GM12878 (cell line): Measurements from ENCODE around the gene SPAG16. TPM values are rescaled to one million over a fixed set of nuclear protein-coding genes. Genes with fewer than 3 reads are reported as not detected.

Experiments
- ATAC-seq: fragments of 200-7000 bp; cut with Tn5 transposase; 3 replicates; pipeline ENCODE4 v1.9.1; 2020; ENCODE audit warnings: mild to moderate bottlenecking, moderate library complexity
- BruUV-seq: library from RNA; stranded (reverse); fragments of 400-500 nt; replicated peaks from 2 replicates; lab custom pipeline; 2021; lab: Mats Ljungman, UMichigan
- CTCF ChIA-PET: fragments of 300-600 bp; sonication (Branson Sonifier 250); formaldehyde crosslinking; extraction: SDS; loops from one replicate; lab custom pipeline; 2021; ENCODE audit warnings: inconsistent platforms; lab: Yijun Ruan, JAX
- POLR2A ChIA-PET: fragments of 350-600 bp; formaldehyde crosslinking; extraction: SDS; loops from one replicate; lab custom pipeline; 2021; ENCODE audit warnings: inconsistent platforms; lab: Charles Lee
- RAD21 ChIA-PET: fragments of 300-600 bp; sonication (Branson Sonifier 250); formaldehyde crosslinking; loops from one replicate; lab custom pipeline; 2023; ENCODE audit warnings: antibody characterized with exemption; ENCODE audit not compliant: unreplicated experiment; lab: Charles Lee
- SMC1A ChIA-PET: fragments of 300-600 bp; sonication (Branson Sonifier 250); formaldehyde crosslinking; loops from one replicate; lab custom pipeline; 2023; ENCODE audit not compliant: unreplicated experiment, uncharacterized antibody; lab: Charles Lee
- DNase-seq: peaks from one replicate; pipeline ENCODE4 v3.0.0-alpha.2; 2011; ENCODE audit warnings: low read depth, low spot score
- FAIRE-seq: peaks from 3 replicates; lab custom pipeline; 2011; peaks lifted over from hg19 to GRCh38; lab: Jason Lieb, UNC
- H2AFZ ChIP-seq: 2 replicates; pipeline ENCODE4 v1.6.0; 2011; ENCODE audit warnings: low read depth, low read length, control low read depth; ENCODE audit not compliant: control insufficient read depth
- H3K27ac ChIP-seq: 2 replicates; pipeline ENCODE4 v1.5.1; 2011; ENCODE audit warnings: control low read depth; ENCODE audit not compliant: control insufficient read depth, insufficient read depth
- H3K27me3 ChIP-seq, 2 experiments: replicated peaks in 1 of 2; 2 replicates each; pipeline versions ENCODE4 v1.6.0 to v1.6.1; 2011; ENCODE audit warnings: low read length in 1 of 2; ENCODE audit not compliant: control insufficient read depth in 2 of 2, insufficient read depth in 2 of 2
- H3K36me3 ChIP-seq, 2 experiments: 2 replicates each; pipeline ENCODE4 v1.5.1; 2011; ENCODE audit warnings: low read length in 1 of 2; ENCODE audit not compliant: control insufficient read depth in 2 of 2, insufficient read depth in 2 of 2
- H3K4me1 ChIP-seq: 2 replicates; pipeline ENCODE4 v1.6.1; 2011; ENCODE audit warnings: mild to moderate bottlenecking, low read length, moderate library complexity, mixed read lengths; ENCODE audit not compliant: control insufficient read depth, insufficient read depth
- H3K4me2 ChIP-seq: 2 replicates; pipeline ENCODE4 v1.6.0; 2011; ENCODE audit warnings: control low read depth; ENCODE audit not compliant: control insufficient read depth, insufficient read depth
- H3K4me3 ChIP-seq: fragments of 200-600 bp; sonication (generic); 2 replicates; pipeline ENCODE4 v1.5.1; 2016
- H3K79me2 ChIP-seq: 2 replicates; pipeline ENCODE4 v1.6.0; 2011; ENCODE audit warnings: low read length; ENCODE audit not compliant: control insufficient read depth, insufficient read depth
- H3K9ac ChIP-seq: 2 replicates; pipeline ENCODE4 v1.8.0; 2011; ENCODE audit warnings: low read length, control low read depth, mixed read lengths; ENCODE audit not compliant: control insufficient read depth, insufficient read depth
- H3K9me3 ChIP-seq: replicated peaks from 3 replicates; pipeline ENCODE4 v1.5.1; 2011; ENCODE audit warnings: mild to moderate bottlenecking, low read length; ENCODE audit not compliant: control insufficient read depth, insufficient read depth
- H4K20me1 ChIP-seq: 2 replicates; pipeline ENCODE4 v1.6.0; 2011; ENCODE audit not compliant: control insufficient read depth, insufficient read depth
- CREM ChIP-seq: IDR thresholded peaks from 2 replicates; pipeline ENCODE4 v1.6.1; 2014; ENCODE audit warnings: antibody characterized with exemption, low read depth
- HDGF ChIP-seq: fragments of 450-650 bp; IDR thresholded peaks from 2 replicates; pipeline ENCODE4 v1.6.1; 2016; ENCODE audit warnings: antibody characterized with exemption
- IRF4 ChIP-seq: IDR thresholded peaks from 2 replicates; pipeline ENCODE4 v1.6.1; 2011; ENCODE audit warnings: low read depth, low read length
- KLF5 ChIP-seq: fragments of 450-650 bp; IDR thresholded peaks from 2 replicates; pipeline ENCODE4 v1.6.1; 2014; ENCODE audit warnings: mild to moderate bottlenecking; ENCODE audit not compliant: partially characterized antibody
- LARP7 ChIP-seq: fragments of 450-650 bp; IDR thresholded peaks from 2 replicates; pipeline ENCODE4 v1.6.1; 2017; ENCODE audit warnings: mild to moderate bottlenecking
- MTA3 ChIP-seq: IDR thresholded peaks from 2 replicates; pipeline ENCODE4 v1.6.1; 2012; ENCODE audit warnings: low read length, inconsistent platforms, borderline replicate concordance
- NR2C2 ChIP-seq: IDR thresholded peaks from 2 replicates; pipeline ENCODE4 v1.6.1; 2011; ENCODE audit warnings: borderline replicate concordance, low read depth; ENCODE audit not compliant: control insufficient read depth, insufficient read length
- POLR2A ChIP-seq: IDR thresholded peaks from 2 replicates; pipeline ENCODE4 v1.6.1; 2011; ENCODE audit warnings: low read depth, mild to moderate bottlenecking, low read length
- POU2F2 ChIP-seq: IDR thresholded peaks from 3 replicates; pipeline ENCODE4 v1.6.1; 2011; ENCODE audit warnings: low read depth, mild to moderate bottlenecking, low read length, borderline replicate concordance
- RAD21 ChIP-seq: IDR thresholded peaks from 2 replicates; pipeline ENCODE4 v1.6.1; 2011; ENCODE audit warnings: mild to moderate bottlenecking, low read depth, low read length, moderate library complexity; ENCODE audit not compliant: insufficient read depth
- RCOR1 ChIP-seq: conservative IDR thresholded peaks from 2 replicates; pipeline ENCODE4 v1.6.1; 2012; ENCODE audit warnings: low read depth, low read length, improper control_type of control experiment
- RUNX3 ChIP-seq: IDR thresholded peaks from 2 replicates; pipeline ENCODE4 v1.6.1; 2012; ENCODE audit warnings: low read length, inconsistent platforms
- SP1 ChIP-seq: IDR thresholded peaks from one replicate; pipeline ENCODE4 v1.6.1; 2011; ENCODE audit warnings: low read depth, low read length
- SREBF2 ChIP-seq: IDR thresholded peaks from 2 replicates; pipeline ENCODE4 v1.6.1; 2012; ENCODE audit warnings: mild to moderate bottlenecking, low read length
- ZNF622 ChIP-seq: fragments of 450-650 bp; IDR thresholded peaks from 2 replicates; pipeline ENCODE4 v1.6.1; 2017; ENCODE audit warnings: mild to moderate bottlenecking, inconsistent platforms
- WGBS: methylation state at CpG from one replicate; pipeline ENCODE4 v1.1.6; 2016; ENCODE audit warnings: low lambda C conversion rate; ENCODE audit not compliant: insufficient replicate concordance, insufficient coverage; ENCODE audit errors: missing lambda C conversion rate; 5-methylcytosine and 5-hydroxymethylcytosine counted together
- in situ Hi-C: fragments of 300-500 bp; cut with MboI; formaldehyde crosslinking; loops from 9 replicates; pipeline ENCODE4 v1.14.3; 2018; ENCODE audit warnings: mixed read lengths
- intact Hi-C: fragments of 100-400 bp; cut with micrococcal nuclease; formaldehyde crosslinking; loops from one replicate; pipeline ENCODE4 v1.14.2; 2022; ENCODE audit not compliant: unreplicated experiment
- polyA plus RNA-seq, 11 experiments: library from polyadenylated mRNA; depleted of rRNA in 4 of 11; unstranded in 6 of 11; stranded (reverse) in 5 of 11; fragments of >200 nt; fragmentation: Nextera tagmentation in 4 of 11; fragmentation: Illumina TruSeq in 1 of 11; extraction: Ambion mirVana in 4 of 11; extraction: Trizol in 1 of 11; gene quantifications; 1 replicate in 1 of 11; 2 replicates in 10 of 11; pipeline versions ENCODE4 v1.2.1 to v1.2.3, GENCODE V29; 2011 to 2016; ENCODE audit warnings: inconsistent platforms in 2 of 11, missing spikeins in 2 of 11, low read depth in 1 of 11
- total RNA-seq, 4 experiments: library from RNA; depleted of rRNA in 3 of 4; stranded (reverse); fragments of >200 nt in 3 of 4; fragmentation: Illumina TruSeq in 1 of 4; extraction: Trizol in 1 of 4; gene quantifications; 2 replicates each; pipeline versions ENCODE4 v1.2.1 to v1.2.3, GENCODE V29; 2013 to 2021
- TF ChIP-seq, protein P1 (sequence below): IDR thresholded peaks from 2 replicates; pipeline ENCODE4 v1.6.1; 2012; ENCODE audit warnings: low read depth, low read length, improper control_type of control experiment
- TF ChIP-seq, protein P2 (sequence below): fragments of 450-650 bp; IDR thresholded peaks from 2 replicates; pipeline ENCODE4 v1.6.1; 2017; ENCODE audit warnings: antibody characterized with exemption, mild to moderate bottlenecking, moderate library complexity
- TF ChIP-seq, protein P3 (sequence below): fragments of 450-650 bp; IDR thresholded peaks from 2 replicates; pipeline ENCODE4 v1.6.1; 2017; ENCODE audit warnings: mild to moderate bottlenecking, low read depth, inconsistent platforms; ENCODE audit not compliant: poor library complexity, severe bottlenecking

The SPAG16 gene
- total and polyA plus RNA-seq, 10 of the 15 experiments (the other 5 are each of a cell fraction or from before 2014, with no cell fraction given): 6.0 to 25.0 (median 15.2) TPM

DNA sequence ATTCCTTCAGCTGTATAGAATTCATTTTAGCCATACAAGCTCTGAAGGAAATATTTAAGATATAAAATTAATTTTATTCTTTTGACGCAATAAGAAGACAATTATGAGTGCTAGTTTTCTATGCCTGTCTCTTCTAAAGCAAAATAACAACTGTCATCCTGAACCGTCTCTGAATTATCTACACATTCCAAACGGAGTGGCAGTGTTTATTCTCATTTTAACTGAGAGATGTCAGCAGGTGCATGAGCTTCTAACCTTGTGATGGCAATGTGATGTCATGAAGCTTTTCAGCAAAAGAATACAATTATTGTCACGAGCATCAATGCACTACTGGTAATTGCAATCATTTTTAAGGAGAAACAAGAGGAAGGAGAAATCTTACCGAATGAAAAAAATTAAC is 274.8 kb downstream of the SPAG16 start:
- H3K79me2 ChIP-seq: no peaks in the 10 kb centered on the region
- BruUV-seq: no TSS peak
- H4K20me1 ChIP-seq: no peaks in the 10 kb centered on the region
- H3K27ac ChIP-seq: no peak overlapping the region
- no peak overlapping the region for H3K4me2 ChIP-seq
- H2AFZ ChIP-seq: no peak overlapping the region
- in situ Hi-C loops: no loop called here
- no peaks in the 10 kb centered on the region for H3K4me1 ChIP-seq
- ChIA-PET SMC1A (interaction anchor here (1.0 kb wide), 1 partner anchor 17 kb away, joined by 4 read pairs; no protein-coding TSS in a partner anchor), CTCF (no interaction called here), RAD21 (no interaction called here), POLR2A (no interaction called here)
- FAIRE-seq (no peak), ATAC-seq (no peak), DNase-seq (no peak)
- intact Hi-C loops: no loop called here
- no peaks in the 10 kb centered on the region for H3K36me3 ChIP-seq
- H3K9me3 ChIP-seq: no peaks in the 10 kb centered on the region
- TF ChIP-seq RUNX3: no peak
- TF ChIP-seq MTA3: no peak
- TF ChIP-seq POLR2A: no peak
- no peak for TF ChIP-seq ZNF622
- TF ChIP-seq IRF4: no peak
- TF ChIP-seq, protein P1, sequence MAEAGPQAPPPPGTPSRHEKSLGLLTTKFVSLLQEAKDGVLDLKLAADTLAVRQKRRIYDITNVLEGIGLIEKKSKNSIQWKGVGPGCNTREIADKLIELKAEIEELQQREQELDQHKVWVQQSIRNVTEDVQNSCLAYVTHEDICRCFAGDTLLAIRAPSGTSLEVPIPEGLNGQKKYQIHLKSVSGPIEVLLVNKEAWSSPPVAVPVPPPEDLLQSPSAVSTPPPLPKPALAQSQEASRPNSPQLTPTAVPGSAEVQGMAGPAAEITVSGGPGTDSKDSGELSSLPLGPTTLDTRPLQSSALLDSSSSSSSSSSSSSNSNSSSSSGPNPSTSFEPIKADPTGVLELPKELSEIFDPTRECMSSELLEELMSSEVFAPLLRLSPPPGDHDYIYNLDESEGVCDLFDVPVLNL: no peak
- TF ChIP-seq KLF5: no peak
- no peak for TF ChIP-seq SREBF2
- no peak for TF ChIP-seq POU2F2
- TF ChIP-seq LARP7: no peak
- no peak for TF ChIP-seq RAD21
- TF ChIP-seq SP1: no peak
- TF ChIP-seq, protein P2, sequence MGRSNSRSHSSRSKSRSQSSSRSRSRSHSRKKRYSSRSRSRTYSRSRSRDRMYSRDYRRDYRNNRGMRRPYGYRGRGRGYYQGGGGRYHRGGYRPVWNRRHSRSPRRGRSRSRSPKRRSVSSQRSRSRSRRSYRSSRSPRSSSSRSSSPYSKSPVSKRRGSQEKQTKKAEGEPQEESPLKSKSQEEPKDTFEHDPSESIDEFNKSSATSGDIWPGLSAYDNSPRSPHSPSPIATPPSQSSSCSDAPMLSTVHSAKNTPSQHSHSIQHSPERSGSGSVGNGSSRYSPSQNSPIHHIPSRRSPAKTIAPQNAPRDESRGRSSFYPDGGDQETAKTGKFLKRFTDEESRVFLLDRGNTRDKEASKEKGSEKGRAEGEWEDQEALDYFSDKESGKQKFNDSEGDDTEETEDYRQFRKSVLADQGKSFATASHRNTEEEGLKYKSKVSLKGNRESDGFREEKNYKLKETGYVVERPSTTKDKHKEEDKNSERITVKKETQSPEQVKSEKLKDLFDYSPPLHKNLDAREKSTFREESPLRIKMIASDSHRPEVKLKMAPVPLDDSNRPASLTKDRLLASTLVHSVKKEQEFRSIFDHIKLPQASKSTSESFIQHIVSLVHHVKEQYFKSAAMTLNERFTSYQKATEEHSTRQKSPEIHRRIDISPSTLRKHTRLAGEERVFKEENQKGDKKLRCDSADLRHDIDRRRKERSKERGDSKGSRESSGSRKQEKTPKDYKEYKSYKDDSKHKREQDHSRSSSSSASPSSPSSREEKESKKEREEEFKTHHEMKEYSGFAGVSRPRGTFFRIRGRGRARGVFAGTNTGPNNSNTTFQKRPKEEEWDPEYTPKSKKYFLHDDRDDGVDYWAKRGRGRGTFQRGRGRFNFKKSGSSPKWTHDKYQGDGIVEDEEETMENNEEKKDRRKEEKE: no peak
- no peak for TF ChIP-seq RCOR1
- TF ChIP-seq, protein P3, sequence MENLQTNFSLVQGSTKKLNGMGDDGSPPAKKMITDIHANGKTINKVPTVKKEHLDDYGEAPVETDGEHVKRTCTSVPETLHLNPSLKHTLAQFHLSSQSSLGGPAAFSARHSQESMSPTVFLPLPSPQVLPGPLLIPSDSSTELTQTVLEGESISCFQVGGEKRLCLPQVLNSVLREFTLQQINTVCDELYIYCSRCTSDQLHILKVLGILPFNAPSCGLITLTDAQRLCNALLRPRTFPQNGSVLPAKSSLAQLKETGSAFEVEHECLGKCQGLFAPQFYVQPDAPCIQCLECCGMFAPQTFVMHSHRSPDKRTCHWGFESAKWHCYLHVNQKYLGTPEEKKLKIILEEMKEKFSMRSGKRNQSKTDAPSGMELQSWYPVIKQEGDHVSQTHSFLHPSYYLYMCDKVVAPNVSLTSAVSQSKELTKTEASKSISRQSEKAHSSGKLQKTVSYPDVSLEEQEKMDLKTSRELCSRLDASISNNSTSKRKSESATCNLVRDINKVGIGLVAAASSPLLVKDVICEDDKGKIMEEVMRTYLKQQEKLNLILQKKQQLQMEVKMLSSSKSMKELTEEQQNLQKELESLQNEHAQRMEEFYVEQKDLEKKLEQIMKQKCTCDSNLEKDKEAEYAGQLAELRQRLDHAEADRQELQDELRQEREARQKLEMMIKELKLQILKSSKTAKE: no peak
- TF ChIP-seq NR2C2: no peak
- no peak for TF ChIP-seq CREM
- no peak for TF ChIP-seq HDGF
- no peak overlapping the region for H3K9ac ChIP-seq
- no peak overlapping the region for H3K4me3 ChIP-seq
- no peaks in the 10 kb centered on the region for H3K27me3 ChIP-seq
- WGBS: 48% methylated on average over 5 of the region's 5 CpGs
